Epidermal melanocyte (primary cell): ENCODE data around the gene SCO1.
"Not testable (repeated sequence)": the region's sequence is repeated elsewhere in the genome, so short reads cannot be mapped to it uniquely, and the experiment has no call there.

Experiments used
- DNase-seq: peaks from one replicate; pipeline ENCODE4 v3.0.0; 2011; ENCODE audit warnings: low spot score; ENCODE audit not compliant: insufficient read length

Gene SCO1

DNA sequence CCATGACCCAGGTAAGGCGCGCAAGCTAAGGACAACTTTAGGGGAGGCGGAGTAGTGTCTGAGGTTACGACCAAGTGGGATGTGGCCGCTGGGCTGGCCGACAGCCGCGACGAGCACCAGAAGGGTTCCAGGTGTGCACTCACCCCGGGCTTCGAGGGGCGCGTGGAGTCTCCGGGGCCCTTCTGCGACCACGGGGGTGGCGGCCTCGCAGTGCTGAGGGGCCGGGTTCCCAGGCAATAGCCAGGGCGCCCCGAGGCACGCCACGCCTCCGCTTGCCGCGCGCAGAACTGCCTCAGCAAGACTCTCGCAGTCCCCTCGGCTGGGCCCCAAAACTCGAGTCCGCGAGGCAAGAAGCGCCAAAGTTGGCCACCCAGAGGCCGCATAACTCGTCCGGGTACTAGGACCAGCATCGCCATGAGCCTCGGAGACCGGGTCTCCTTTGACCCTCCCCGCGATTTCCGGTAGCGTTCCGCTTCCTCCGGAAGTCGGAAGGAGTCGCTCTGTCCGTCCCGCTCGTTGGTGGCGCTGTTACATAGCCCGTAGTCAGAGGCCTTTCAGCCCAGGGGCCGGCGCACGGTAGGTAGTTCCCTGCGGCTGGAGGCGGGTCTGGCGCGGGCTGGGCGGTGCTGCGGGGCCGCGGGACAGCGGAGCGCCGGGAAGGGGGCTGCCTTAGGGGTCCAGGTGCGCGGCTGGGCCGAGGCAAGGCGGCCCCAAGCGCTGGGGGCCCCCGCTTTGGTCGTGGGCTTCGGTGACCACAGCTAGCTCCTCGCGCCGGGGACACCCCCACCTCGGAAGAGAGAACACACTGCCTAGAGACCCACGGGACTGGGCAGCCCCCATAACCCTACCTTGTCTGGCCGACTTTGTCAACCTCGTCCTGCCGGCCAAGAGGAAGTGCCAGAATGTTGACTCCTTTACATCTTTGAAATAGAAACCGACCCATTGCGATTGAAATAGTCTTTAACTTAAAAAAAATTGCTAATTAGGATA lies at the start of gene SCO1, which contains the start of gene ADPRM:
Gene SCO1, minus strand, starts transcription at position 442 of the 990 bp plus-strand sequence. Its CDS starts 26 bp downstream, at position 416.
Gene ADPRM, plus strand, starts transcription at position 503 of the 990 bp plus-strand sequence. CDS start 7,333 bp downstream, outside the sequence.
- DNase-seq = peak; percentile 73

DNA sequence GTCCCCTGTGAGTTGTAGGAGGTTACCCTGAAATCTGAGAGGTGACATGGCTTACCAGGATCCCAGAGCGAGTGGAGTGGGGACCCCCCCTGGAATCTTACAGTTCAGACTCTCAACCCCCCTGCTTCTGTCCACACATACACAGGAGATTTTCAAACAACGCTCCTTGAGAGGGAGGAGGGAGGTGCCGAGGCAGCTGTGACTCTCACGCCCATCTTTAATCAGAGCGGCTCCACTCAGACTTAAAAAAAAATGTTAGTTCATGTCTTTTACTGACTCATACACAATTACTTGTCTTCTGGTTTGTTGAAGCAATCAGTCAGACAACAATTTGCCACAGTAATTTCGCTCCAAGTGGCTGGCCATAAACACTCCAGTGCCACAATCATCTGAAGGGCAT lies 47.9 kb upstream of the SCO1 start:
- DNase-seq = no peak

DNA sequence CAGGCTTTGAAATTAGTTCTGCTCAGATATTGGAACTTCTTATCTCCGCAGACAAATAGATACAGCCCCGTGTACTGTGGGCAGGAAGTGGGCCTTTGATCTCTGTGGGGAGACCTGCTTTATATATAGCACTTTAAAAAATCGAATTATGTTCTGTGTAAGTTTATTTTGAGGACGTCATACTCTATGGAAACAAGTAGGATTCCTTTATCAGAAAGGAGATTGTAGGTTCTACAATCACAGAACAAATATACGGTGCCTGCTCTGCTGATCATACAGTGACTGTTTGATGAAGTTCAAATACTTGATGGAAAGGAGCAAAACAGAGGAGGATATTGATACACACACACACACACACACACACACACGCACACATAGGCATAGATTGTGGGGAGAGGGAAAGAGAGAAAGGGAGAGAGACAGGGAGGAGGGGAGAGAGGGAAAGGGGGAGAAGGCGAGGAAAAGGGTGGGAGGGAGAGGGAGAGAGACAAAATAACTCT lies 47.2 kb upstream of the SCO1 start:
- DNase-seq = no peak

GRCh38 chr17:10743316-10744009 lies 46.1 kb upstream of the SCO1 start:
- peak; percentile 81 for DNase-seq

DNA sequence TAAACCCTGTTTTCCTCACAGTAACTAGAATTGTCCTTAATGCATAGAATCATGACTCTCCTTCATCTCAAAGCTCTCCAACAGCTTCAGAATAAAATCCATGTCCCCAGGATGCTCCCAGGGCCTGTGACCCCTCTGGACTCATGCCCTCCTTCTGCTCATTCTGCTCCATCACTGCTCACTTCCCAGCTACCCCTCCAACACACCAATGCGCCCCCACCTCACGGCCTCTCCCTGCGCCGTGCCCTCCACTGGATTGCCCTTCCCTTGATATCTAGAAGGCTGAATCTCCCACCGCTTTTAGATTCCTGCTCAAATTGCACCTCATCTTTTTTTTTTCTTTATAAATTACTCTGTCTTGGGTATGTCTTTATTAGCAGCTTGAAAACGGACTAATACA lies 45.1 kb upstream of the SCO1 start:
- DNase-seq = no peak

DNA sequence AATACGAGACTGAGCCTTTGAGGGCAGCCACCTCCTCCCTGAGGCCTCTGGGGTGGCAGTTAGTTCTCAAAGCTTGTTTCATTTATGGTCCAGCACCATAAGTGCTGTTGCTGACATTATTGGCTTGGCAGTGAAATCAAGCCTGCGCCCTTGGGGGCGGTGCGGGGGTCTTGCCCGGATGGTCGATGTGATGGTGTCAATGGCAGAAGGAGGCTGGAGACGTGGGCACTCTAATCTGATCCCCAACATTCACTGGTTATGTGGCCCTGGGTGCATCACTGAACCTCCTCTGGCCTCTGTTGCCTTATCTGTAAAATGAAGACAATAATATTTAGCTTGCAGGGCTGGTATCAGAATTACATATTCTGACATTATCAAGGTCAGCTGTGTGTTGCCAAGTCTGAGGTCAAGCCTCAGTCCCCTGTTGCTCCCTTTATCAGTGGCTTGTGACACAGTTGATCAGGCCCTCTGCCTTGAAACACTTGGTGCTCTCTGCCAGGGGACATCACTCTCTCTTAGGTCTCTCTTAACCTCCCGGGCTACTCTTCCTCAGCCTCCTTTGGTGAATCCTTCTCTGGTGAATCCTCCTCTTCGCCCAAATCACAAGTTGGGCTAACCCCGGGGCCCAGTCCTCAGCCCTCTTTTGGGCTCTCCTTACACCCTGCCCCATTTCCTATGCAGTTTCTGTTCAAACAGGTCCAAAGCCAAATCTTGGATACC lies 44.2 kb upstream of the SCO1 start:
- DNase-seq = no peak

DNA sequence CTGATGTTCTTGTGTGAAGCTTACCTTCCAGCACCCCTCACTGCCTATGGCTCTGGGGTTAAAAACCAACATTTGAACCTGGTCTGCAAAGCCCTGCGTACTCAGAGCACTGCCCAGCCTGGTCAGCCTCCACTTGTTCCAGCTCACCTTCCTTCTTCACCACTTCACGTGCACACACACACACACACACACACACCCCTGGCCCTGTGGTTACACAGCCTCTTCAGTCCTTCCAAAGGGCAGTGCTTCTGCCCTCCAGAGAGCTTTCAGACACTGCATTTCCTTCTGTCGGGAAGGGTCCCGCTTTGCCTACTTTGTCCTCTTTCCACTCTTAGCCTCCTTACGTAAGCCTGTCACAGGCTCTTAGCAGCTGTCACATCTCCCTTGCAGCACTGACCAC lies 42.1 kb upstream of the SCO1 start:
- no peak for DNase-seq

GRCh38 chr17:10738521-10739258 lies 41.4 kb upstream of the SCO1 start:
- no peak for DNase-seq

GRCh38 chr17:10737736-10738135 lies 40.4 kb upstream of the SCO1 start:
- DNase-seq = no peak

GRCh38 chr17:10737168-10737622 lies 39.9 kb upstream of the SCO1 start:
- peak; percentile 57 for DNase-seq

GRCh38 chr17:10735821-10736220 lies 38.5 kb upstream of the SCO1 start:
- no peak for DNase-seq

DNA sequence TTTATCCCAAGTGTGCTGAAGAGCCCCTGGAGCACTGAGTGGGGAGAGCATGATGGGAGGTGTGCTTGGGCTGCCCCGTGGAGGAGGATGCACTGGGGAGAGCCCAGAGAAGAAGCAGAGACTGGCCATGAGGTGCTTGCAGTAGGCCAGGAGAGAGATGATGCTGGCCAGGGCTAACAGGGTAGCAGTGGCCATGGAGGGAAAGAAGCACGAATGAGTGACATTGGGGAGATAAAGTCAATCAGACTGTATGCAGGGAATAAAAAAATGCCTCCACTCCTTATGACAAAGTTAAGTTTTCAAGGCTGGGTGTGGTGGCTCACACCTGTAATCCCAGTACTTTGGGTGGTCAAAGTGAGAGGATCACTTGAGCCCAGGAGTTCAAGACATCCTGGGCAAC lies 37.9 kb upstream of the SCO1 start:
- no peak for DNase-seq

- no peak for DNase-seq
Measured at GRCh38 chr17:10733666-10734065, 36.3 kb upstream of the SCO1 start.

- not testable (repeated sequence) for DNase-seq
Measured at GRCh38 chr17:10732121-10732520, 34.8 kb upstream of the SCO1 start.

DNA sequence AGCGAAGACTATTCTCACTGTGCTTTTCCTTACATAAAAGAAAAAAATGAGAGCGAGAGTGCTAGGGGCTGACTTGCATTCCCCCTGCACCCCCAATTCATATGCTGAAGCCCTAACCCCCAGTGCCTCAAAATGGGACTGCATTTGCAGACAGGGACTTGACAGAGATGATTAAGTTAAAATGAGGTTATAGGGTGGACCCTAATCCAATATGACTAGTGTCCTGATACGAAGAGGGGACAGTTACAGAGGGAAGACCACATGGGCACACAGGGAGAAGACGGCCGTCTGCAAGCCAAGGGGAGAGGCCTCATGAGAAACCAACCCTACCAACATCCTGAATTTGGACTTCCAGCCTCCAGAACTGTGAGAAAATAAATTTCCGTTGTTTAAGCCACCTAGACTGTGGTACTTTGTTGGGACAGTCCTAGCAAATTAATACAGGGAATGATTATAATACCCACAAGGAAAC lies 34.1 kb upstream of the SCO1 start:
- DNase-seq = no peak

DNA sequence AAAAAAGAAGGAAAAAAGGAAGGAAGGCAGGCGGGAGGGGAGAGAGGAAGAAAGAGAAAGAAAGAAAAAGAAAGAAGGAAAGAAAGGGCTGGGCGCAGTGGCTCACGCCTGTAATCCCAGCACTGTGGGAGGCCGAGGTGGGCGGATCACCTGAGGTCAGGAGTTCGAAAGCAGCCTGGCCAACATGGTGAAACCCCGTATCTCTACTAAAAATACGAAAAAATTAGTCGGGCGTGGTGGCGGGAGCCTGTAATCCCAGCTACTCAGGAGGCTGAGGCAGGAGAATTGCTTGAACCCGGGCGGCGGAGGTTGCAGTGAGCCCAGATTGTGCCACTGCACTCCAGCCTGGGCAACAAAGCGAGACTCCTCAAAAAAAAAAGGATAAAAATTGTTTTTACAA lies 32.9 kb upstream of the SCO1 start:
- DNase-seq = not testable (repeated sequence)

DNA sequence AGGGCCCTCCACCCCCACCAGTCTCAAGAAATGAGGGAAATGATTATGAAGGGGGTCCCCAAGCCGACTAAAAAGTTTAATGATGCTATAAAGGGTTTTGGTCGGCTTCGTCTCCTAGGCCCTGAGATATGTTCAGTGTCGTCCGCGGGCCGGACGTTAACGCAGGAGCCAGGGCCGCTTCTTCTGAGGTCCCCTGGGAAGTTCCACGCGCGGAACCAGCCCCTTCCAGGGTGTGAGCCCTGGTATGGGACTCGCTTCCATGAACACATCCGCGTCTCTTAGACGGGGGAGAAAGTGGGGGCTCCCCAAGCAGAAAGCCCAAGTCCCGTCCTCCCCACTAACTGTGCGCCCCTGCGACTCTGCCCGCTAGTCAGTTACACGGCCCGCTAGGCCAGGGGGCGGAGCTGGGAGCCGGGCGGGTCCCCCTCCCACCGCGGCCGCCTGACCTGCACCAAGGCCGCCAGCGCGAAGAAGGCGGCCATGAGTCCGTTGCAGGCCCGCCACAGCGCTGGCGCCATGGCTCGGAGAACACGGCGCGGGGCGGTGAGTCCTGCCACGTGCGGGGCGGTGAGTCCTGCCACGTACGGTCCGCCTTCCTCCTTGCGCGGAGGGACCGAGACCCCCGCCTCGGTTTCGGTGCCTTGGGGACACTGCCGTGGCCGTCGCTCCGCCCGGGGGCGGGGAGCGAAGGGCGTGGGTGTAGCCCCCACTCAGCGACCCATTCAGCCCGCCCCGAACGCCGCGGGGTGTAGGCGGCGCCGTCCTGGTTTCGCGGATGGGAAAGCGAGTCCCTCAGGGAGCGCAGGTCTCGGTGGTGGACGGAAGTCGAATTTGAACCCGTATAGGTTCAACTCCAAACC lies 32.2 kb upstream of the SCO1 start, which contains the start of gene TMEM220:
Gene TMEM220, minus strand, starts transcription at position 690 of the 860 bp plus-strand sequence. Its CDS starts 172 bp downstream, at position 518.
- DNase-seq = peak; percentile 42

GRCh38 chr17:10728331-10728892 lies 31.1 kb upstream of the SCO1 start:
- no peak for DNase-seq

DNA sequence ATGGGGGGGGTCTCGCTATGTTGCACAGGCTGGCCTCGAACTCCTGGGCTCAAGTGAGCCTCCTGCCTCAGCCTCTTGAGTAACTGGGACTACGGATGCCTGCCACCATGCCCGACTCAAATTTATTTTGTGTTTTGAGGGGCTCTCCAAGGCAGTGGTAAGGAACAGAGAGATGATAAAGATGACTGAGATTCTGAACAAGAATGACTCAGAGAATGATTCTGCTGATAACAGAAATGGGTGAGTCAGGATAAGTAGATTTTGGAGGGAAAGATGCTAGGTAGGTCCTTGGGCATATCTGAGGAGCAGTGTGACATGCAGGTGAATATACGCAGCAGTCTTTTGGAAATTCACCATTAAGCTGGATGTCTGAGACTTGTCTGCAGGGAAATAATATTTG lies 29.9 kb upstream of the SCO1 start:
- no peak for DNase-seq
